NCI-H128 (cell line): ENCODE results near the gene STPG1.

ENCODE experiments used
- DNase-seq: peaks from one replicate; lab custom pipeline; 2025; ENCODE audit not compliant: unreplicated experiment; lab: John Stamatoyannopoulos, UW

STPG1 gene

DNA sequence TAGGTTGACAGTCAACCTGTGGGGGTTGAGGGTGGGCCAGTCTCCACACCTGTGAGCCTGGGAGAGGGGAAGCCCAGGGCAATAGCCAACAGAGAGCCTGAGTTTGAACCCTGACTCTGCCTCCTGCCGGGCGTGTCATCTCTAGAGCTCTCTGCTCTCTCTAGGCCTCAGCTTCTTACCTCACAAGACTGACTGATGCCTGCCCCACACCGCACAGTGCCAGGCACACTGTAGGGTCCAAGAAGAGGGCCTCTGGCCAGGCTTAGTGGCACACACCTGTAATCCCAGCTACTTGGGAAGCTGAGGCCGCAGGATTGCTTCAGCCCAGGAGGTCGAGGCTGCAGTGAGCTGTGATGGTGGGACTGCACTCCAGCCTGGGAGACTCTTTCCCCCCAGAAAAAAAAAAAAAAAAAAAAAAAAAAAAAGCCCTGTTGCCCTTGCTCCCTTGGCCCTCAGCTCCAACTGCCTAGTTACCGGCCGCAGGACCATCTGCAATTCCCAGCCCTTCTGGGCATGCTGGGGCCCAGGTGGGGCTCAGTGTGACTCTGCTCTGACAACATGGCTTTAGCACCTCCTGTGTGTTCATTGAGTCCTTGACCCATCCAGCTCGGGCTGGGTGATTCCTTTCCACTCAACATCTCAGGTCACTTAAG, 69.4 kb downstream of the STPG1 start:
- no peak for DNase-seq

- no peak for DNase-seq
Observed at GRCh38 chr1:24343412-24344089, 70.0 kb downstream of the STPG1 start.

GRCh38 chr1:24341260-24341659, 72.3 kb downstream of the STPG1 start:
- no peak for DNase-seq

DNA sequence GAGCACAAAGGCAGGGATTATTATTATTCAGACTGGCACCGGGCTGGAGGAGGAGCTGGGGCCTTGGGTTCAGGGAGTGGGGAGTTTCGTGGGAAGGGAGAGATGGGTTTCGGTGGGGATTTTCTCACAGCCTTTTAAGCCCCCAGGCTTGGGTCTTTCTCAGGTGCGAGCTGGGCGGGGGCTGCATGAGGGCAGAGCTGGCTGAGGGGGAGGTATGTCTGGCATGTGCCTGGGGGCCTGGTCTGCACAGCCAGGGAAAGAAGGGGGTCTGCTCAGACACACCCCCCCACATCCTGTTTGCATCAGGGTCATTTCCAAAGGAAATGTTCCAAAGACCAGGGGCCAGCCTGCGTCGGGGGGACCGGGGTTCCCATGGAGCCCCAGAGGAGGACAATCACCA, 72.8 kb downstream of the STPG1 start:
- DNase-seq: no peak

DNA sequence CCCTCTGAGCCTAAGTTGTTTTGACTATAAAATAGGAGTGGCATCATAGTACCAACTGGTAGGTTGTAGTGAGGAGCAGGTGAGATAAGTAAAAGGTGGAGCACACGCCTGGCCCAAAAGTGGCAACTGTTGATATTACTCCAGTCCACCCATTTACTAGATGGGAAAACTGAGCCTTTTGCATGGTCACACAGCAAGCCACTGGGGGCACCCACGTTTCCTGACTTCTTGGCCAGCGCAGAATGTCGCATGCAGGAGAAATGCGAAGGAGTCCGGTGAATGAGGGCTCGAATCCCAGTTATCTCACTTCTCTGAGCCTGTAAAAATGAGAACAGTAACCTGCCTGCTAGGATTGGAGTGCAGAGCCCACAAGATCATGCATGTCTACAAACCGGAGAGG, 73.6 kb downstream of the STPG1 start:
- no peak for DNase-seq

GRCh38 chr1:24338447-24338846, 75.1 kb downstream of the STPG1 start:
- DNase-seq: no peak

GRCh38 chr1:24337455-24337854, 76.1 kb downstream of the STPG1 start:
- DNase-seq: no peak

GRCh38 chr1:24336075-24336474, 77.5 kb downstream of the STPG1 start:
- no peak for DNase-seq

- no peak for DNase-seq
Observed at GRCh38 chr1:24331961-24332673, 81.5 kb downstream of the STPG1 start.

DNA sequence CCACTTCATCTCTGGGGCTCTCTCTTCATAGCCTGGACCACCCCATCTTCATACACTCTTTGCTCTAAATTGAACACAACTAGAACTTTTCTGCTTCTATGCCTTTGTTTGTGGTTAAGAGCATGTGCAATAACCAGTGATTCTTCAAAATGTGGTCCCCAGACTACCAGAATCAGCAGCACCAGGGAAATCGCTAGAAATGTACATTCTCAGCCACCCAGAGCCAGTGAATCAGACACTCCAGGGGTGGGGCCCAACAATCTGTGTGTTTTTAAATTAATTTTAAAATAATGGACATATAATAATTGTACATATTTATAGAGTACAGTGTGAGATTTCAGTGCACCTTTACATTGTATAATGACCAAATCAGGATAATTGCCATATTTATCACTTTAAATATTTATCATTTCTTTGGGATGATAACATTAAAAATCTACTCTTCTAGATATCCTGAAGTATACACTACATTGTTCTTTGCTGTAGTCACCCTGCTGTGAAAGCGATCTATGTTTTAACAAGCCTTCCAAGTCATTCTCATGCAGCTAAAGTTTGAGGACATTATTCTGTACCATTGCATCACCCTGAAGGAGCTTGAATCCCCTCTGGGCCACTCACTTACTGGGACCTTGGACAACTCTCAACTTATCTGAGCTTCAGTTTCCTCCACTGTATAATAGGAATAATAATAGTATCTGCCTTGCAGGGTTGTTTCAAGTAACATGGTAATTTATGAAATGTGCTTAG, 83.6 kb downstream of the STPG1 start:
- no peak for DNase-seq

DNA sequence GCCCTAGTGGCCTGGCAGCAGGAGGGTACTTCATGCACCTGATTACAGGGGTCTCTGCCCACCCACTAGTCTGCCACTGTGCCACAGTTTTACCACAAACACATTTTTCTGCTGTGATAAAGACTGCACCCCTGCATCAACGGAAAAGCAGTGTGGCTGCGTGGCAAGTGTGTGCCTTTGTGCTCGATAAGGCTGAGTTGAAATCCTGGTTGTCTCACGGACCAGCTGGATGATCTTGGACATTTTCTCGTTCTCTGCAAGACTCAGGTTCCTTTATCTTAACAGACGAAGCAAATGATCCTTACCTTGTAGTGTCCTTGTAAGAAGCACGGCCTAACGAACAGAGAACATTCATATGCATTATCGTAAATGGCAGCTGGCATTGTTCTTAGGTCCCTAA, 84.3 kb downstream of the STPG1 start:
- no peak for DNase-seq

DNA sequence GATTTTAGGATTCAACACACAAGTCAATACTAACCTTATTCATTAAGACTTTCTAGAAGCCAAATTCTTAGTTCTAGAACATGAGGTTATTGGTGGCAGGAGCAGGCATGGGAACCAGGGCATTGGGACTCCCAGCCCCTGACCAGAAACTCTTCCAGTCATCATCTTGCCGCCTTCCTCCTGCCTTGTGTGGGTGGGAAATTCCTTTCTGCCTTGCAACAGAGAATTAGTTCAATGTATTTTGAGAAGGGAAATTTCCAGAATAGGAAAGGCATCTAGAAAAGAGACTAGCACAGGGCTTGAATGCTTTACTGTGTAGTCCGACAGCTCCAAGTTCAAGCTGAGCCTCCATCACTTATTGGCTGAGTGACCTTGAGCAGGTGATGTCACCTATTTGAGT, 85.7 kb downstream of the STPG1 start:
- DNase-seq: no peak

DNA sequence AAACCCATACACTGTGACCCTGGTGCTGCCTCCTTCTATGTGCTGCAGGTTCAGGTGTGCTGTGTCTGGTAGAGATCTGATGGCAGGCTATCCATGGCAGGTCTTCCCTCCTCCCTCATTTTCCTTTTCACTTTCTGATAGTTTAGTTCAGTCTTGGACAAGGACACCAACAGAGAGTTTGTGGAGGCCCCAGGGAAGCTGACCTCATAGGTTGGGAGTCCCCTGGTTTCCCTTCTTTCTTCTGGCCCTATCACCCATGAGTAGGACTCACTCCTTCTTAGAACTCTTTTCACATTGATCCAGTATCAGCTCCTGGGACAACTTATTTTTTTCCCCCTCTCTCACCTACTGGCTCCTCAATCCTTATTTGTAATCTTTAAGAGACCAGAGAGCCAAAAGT, 86.1 kb downstream of the STPG1 start:
- no peak for DNase-seq

DNA sequence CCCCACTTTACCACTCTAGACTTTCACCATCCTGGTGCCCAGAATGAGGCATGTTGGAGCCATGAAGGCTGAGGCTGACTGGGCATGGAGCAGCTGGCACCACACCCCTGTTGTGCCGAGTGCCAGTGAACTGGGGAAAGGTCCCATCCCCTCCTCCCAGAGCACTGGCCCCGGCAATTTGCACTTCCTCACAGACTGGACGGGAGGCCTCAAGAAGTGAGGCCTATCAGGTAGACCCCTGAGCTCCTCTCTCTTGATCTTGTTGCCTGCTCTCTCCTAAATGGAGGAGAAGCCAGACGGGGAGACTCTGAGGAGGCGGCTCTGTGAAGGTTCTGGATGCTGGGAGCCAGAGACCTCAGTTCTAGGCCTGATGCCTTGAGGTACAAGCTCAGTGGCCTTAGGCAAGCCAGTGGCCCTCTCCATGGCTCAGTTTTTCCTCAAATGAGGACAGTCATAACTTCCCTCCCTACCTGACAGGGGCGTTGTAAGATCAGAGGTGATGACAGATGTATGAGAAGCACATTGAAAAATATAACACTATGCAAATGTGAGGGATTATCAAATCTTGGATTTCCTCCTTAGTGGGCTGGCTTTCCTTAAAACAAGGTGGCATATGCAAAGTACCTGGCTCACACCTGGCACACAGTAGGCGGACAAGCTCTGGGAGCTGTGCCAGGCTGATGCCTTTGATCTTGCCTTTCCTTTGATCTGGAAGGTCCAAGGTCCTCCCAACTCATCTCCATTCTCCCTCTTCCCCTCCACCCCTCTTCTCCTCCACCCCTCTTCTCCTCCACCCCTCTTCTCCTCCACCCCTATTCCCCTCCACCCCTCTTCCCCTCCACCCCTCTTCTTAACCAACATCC, 87.8 kb downstream of the STPG1 start:
- DNase-seq: no peak

DNA sequence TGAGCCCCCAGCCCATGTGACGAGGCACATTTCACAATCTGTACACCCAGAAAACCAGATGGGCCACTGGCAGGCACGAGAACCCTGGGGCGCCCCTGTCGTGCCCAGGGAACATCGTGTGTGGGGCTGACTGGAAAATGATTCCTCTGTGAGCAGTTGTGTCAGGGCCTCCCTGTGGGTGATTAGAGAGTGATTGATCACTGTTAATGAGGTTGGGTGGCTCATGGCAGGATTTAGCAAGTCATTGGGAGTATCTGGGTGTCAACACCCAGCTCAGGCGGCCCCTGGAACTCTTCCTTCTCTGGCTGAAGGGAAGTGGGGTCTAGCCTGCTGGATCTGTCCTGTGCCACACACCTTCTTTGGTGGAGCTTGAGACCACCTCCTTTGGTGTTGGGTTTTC, 88.7 kb downstream of the STPG1 start:
- DNase-seq: no peak

GRCh38 chr1:24323281-24323680, 90.3 kb downstream of the STPG1 start:
- DNase-seq: no peak

- DNase-seq: no peak
Observed at GRCh38 chr1:24322470-24323177, 91.0 kb downstream of the STPG1 start.

DNA sequence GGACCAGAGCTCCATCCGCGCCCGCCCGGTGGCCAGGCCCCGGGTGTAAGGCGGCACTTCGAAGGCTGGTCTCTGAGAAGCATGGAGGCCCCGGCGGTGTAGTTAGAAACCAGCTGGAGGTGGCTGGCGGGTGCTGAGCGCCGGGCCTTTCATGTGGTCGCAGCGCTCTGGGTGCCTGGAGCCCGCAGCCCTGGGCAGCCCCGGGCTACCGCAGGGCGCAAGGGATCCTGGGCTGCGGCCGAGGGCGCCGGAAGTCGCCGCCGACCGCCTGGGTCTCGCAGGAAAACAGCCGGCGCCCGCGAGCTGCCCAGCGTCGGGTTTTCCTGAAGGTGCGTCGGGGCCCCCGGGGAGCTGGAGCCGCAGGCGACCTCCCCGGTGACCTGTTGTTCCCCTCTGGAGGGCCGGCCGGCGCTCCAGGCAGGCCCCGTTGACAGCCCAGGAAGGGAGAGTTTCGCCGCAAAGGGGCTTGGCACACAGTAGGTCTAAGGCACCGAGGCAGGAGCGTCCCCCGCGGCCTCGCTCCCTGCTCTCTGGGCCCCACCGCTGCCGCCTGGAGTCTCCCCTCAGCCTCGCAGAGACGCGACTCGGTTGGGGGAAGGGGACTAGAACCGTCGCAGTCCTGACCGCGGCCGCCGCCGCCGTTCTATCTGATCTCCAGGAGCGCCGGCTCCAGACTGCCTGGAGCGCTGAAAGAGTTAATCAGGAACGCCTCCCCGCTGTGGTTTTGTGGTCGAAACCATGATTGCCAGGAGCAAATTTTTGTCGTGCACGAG, 91.7 kb downstream of the STPG1 start:
- DNase-seq: no peak

- no peak for DNase-seq
Observed at GRCh38 chr1:24321126-24321525, 92.5 kb downstream of the STPG1 start.
